ENCODE results near the gene C16orf86. TPM values are rescaled to one million over a fixed set of nuclear protein-coding genes. Genes with fewer than 3 reads are reported as not detected.
A peak's percentile ranks its signal among the peaks of the same experiment; 100 is the strongest.

C16orf86 gene
- total RNA-seq, 2 donors from 2014 or later: 1.1 to 1.4 TPM

DNA sequence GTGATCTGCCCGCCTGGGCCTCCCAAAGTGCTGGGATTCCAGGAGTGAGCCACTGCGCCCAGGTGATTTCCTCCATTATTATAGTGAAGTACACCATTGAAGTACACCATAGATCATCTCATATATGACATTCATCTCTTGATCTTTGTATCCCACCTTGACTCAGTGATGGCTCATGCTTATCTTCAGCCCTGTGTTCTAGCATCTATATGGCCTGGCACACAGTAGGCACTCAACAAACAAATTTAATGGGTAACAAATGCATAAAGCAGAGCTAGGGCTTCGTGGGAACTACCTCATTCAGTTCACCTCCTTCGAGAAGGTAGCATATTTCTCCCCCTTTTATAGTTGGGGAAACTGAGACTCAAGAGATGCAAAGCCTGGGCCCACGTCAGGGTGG, 1.0 kb upstream of the C16orf86 start:
- Histone ChIP-seq H3K4me3 (peak overlapping the region; percentile 88), H3K9me3 (no peaks in the 10 kb centered on the region), H3K36me3 (no peaks in the 10 kb centered on the region), H3K4me1 (peaks cover 17% of the 10 kb centered on the region), H3K27me3 (no peaks in the 10 kb centered on the region), H3K27ac (no peak overlapping the region), H3K9ac (ENCODE audit: low read depth in 2 of 2, low read length in 2 of 2) (peak overlapping the region; percentile 43 to 66)
- intact Hi-C loops (cut with DNase I): loop anchor here (10.0 kb wide), 1 partner anchor 141 kb away; the partner anchor contains the start of gene RIPOR1
- no peak for DNase-seq
- TF ChIP-seq CTCF (IDR thresholded peaks at IDR 0.05): no peak

GRCh38 chr16:67666032-67666551, 522 bp upstream of the C16orf86 start:
- no peaks in the 10 kb centered on the region for H3K9me3 ChIP-seq
- DNase-seq: no peak
- TF ChIP-seq CTCF (IDR thresholded peaks at IDR 0.05): no peak
- no peaks in the 10 kb centered on the region for H3K27me3 ChIP-seq
- H3K36me3 ChIP-seq: no peaks in the 10 kb centered on the region
- H3K4me1 ChIP-seq: peaks cover 16% of the 10 kb centered on the region
- H3K9ac ChIP-seq (ENCODE audit: low read depth in 2 of 2, low read length in 2 of 2): peak overlapping the region; percentile 43 to 66
- peak overlapping the region; percentile 88 for H3K4me3 ChIP-seq
- intact Hi-C loops (cut with DNase I): loop anchor here (10.0 kb wide), 1 partner anchor 141 kb away; the partner anchor contains the start of gene RIPOR1
- H3K27ac ChIP-seq: peak overlapping the region; percentile 70

- Histone ChIP-seq H3K4me3 (peak overlapping the region; percentile 88), H3K9me3 (no peaks in the 10 kb centered on the region), H3K36me3 (no peaks in the 10 kb centered on the region), H3K27ac (peak overlapping the region; percentile 70), H3K9ac (ENCODE audit: low read depth in 2 of 2, low read length in 2 of 2) (peak overlapping the region in 1 of 2 donors; percentile 55), H3K27me3 (no peaks in the 10 kb centered on the region), H3K4me1 (peaks cover 13% of the 10 kb centered on the region)
- no peak for DNase-seq
- no peak for TF ChIP-seq CTCF (IDR thresholded peaks at IDR 0.05)
- intact Hi-C loops (cut with DNase I): loop anchor here (10.0 kb wide), 1 partner anchor 143 kb away; the partner anchor contains the start of gene RIPOR1
Observed at GRCh38 chr16:67667453-67667816, 821 bp downstream of the C16orf86 start.

DNA sequence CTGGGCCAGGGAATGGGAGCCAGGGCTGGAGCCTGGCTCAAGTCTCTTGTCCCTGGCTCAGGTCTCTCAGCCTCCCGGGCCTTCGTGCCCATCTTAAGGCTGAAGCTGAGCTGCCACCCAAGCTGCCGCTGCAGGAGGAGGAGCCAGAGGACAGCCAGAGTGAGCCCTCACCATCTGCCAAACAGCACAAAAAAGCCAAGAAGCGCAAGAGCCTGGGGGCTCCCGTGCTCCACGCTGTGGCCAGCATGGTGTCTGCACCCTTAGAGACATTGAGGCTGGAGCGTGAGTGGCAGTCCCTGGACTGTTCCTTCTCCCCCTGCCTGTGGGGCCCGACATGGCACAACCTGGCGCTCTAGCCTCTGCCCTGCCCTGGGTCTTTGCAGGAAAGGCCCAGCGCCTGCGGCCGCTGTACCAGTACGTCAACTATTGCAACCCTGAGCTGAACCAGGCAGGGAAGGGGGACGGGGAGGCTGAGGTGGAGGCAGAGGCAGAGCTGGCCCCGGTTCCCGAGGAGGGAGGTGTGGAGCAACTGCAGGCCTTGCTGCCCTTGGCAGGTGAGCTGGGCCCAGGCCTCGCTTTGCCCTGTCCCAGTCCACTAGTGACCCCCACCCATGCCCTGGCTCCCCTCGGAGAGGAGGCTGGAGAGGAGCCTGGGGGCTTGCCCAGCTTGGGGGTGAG, 1.3 kb downstream of the C16orf86 start:
- H3K9ac ChIP-seq (ENCODE audit: low read depth in 2 of 2, low read length in 2 of 2): peak overlapping the region; percentile 6 to 55
- no peaks in the 10 kb centered on the region for H3K9me3 ChIP-seq
- H3K4me3 ChIP-seq: peak overlapping the region; percentile 88
- peak; percentile 90 for TF ChIP-seq CTCF (IDR thresholded peaks at IDR 0.05)
- peak; percentile 84 for DNase-seq
- no peaks in the 10 kb centered on the region for H3K36me3 ChIP-seq
- intact Hi-C loops (cut with DNase I): loop anchor here (10.0 kb wide), 1 partner anchor 143 kb away; the partner anchor contains the start of gene RIPOR1
- peaks cover 19% of the 10 kb centered on the region for H3K4me1 ChIP-seq
- peak overlapping the region; percentile 70 for H3K27ac ChIP-seq
- no peaks in the 10 kb centered on the region for H3K27me3 ChIP-seq

- Histone ChIP-seq H3K4me1 (peaks cover 24% of the 10 kb centered on the region), H3K27me3 (no peaks in the 10 kb centered on the region), H3K9ac (ENCODE audit: low read depth in 2 of 2, low read length in 2 of 2) (peak overlapping the region in 1 of 2 donors; percentile 6), H3K4me3 (no peak overlapping the region), H3K9me3 (no peaks in the 10 kb centered on the region), H3K27ac (peak overlapping the region; percentile 70), H3K36me3 (no peaks in the 10 kb centered on the region)
- DNase-seq: no peak
- no peak for TF ChIP-seq CTCF (IDR thresholded peaks at IDR 0.05)
- intact Hi-C loops (cut with DNase I): loop anchor here (10.0 kb wide), 1 partner anchor 144 kb away; the partner anchor contains the start of gene RIPOR1
Observed at GRCh38 chr16:67668495-67669157, 2.0 kb downstream of the C16orf86 start.

All from colonic mucosa (tissue), 4 donors.